Measurements from ENCODE around the gene UFSP1. TPM values are rescaled to one million over a fixed set of nuclear protein-coding genes. Genes with fewer than 3 reads are reported as not detected.

Gene UFSP1
- total and polyA plus RNA-seq, 10 of the 15 experiments (the other 5 are each of a cell fraction or from before 2014, with no cell fraction given): 0.14 to 10.6 (median 2.8) TPM

- no peak for TF ChIP-seq ZNF592 (IDR thresholded peaks at IDR 0.05)
- TF ChIP-seq CREM (IDR thresholded peaks at IDR 0.05; ENCODE audit: low read depth): no peak
- no peak for TF ChIP-seq MYC (IDR thresholded peaks at IDR 0.05; ENCODE audit: insufficient read depth, insufficient read length, insufficient replicate concordance, low read length, severe bottlenecking)
- no peak for TF ChIP-seq ESRRA (IDR thresholded peaks at IDR 0.05; ENCODE audit: low read length)
Measured at GRCh38 chr7:100881136-100881535, 8.4 kb downstream of the UFSP1 start (continued).

- WGBS (ENCODE audit: insufficient coverage, insufficient replicate concordance, low lambda C conversion rate, missing lambda C conversion rate): 98% methylated on average over 7 of the region's 7 CpGs
- Histone ChIP-seq H3K36me3 (ENCODE audit: control insufficient read depth in 2 of 2, insufficient read depth in 2 of 2, low read length in 1 of 2) (peaks cover 34 to 43% of the 10 kb centered on the region in 2 experiments), H3K79me2 (ENCODE audit: control insufficient read depth, insufficient read depth, low read length) (peaks cover 53% of the 10 kb centered on the region), H2AFZ (ENCODE audit: control insufficient read depth, low read depth, low read length) (no peak overlapping the region), H3K27me3 (replicated peaks in 1 of 2; ENCODE audit: control insufficient read depth in 2 of 2, insufficient read depth in 2 of 2, low read length in 1 of 2) (no peaks in the 10 kb centered on the region), H3K4me3 (no peak overlapping the region), H3K27ac (ENCODE audit: control insufficient read depth, insufficient read depth) (no peak overlapping the region), H3K9ac (ENCODE audit: control insufficient read depth, insufficient read depth, low read length) (no peak overlapping the region), H3K4me1 (ENCODE audit: control insufficient read depth, insufficient read depth, low read length) (peaks cover 6% of the 10 kb centered on the region; the same call in 1 of the 2 replicates), H4K20me1 (ENCODE audit: control insufficient read depth, insufficient read depth) (peaks cover 3% of the 10 kb centered on the region; the same call in 1 of the 2 replicates), H3K4me2 (ENCODE audit: control insufficient read depth, insufficient read depth) (no peak overlapping the region), H3K9me3 (replicated peaks; ENCODE audit: control insufficient read depth, insufficient read depth, low read length) (no peaks in the 10 kb centered on the region)
- FAIRE-seq: no peak
- ChIA-PET CTCF (no interaction called here), RAD21 (ENCODE audit: unreplicated experiment) (interaction anchor here (0.6 kb wide), 1 partner anchor 332 kb away, joined by 3 read pairs; no protein-coding TSS in a partner anchor), POLR2A (no interaction called here), SMC1A (ENCODE audit: uncharacterized antibody, unreplicated experiment) (no interaction called here)
- DNase-seq (ENCODE audit: low read depth, low spot score): no peak
- intact Hi-C loops (cut with micrococcal nuclease; ENCODE audit: unreplicated experiment): no loop called here
- BruUV-seq (replicated peaks): no TSS peak
- in situ Hi-C loops (cut with MboI): no loop called here
- TF ChIP-seq YY1 (IDR thresholded peaks at IDR 0.05; ENCODE audit: low read depth, low read length): no peak
- TF ChIP-seq IRF5 (IDR thresholded peaks at IDR 0.05; ENCODE audit: borderline replicate concordance): no peak
- no peak for TF ChIP-seq CEBPZ (IDR thresholded peaks at IDR 0.05; ENCODE audit: low read depth, low read length)
- no peak for TF ChIP-seq SUZ12 (IDR thresholded peaks at IDR 0.05; ENCODE audit: unreplicated experiment)
- ATAC-seq: no peak
Measured at GRCh38 chr7:100880645-100881044, 8.9 kb downstream of the UFSP1 start.
